ENCODE results near the gene OR6P1.

The OR6P1 gene, protein sequence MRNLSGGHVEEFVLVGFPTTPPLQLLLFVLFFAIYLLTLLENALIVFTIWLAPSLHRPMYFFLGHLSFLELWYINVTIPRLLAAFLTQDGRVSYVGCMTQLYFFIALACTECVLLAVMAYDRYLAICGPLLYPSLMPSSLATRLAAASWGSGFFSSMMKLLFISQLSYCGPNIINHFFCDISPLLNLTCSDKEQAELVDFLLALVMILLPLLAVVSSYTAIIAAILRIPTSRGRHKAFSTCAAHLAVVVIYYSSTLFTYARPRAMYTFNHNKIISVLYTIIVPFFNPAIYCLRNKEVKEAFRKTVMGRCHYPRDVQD

DNA sequence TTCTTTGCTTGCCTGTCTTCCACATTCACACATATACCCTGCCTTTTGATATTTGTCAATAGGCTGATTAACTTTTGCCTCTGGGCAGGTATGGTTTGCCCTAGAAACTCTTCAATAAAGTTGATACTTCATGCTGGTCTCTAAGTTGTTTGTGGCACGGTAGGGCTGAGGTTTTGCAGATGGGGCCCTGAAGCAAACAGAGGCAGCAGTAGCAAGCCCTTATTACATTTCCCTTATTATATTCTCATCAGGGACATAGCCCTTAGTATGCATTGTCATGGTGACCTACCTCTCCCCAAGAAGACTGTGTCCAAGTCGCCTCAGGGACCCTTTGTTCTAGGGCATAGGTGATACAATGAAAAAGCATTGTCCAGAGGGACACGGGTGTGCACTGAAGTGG, at the start of gene OR6P1:
Gene OR6P1 (minus strand): TSS at position 101 of the 400 bp plus-strand sequence. CDS start 6,976 bp downstream, outside the sequence.
- DNase-seq (ENCODE audit: low read depth) = no peak

GRCh38 chr1:158613764-158614163, 43.4 kb upstream of the OR6P1 start:
- DNase-seq (ENCODE audit: low read depth) = no peak

DNA sequence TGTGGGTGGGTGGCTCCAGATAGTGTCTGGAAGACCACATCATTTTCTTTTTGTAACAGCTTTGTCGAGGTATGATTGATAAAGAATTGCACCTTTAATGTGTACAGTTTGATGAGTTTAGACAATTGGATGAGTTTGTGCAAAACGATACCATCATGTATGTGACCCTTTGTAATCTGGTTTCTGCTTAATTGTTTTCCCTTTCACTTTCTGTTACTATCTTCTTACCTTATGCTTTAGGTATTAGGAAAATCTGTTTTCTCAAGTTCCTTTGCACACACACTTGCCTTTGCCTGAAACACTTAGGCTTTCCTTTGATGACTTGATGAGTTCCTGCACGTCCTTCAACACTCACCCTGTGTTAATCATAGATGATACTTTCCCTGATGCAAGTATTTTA, 41.5 kb upstream of the OR6P1 start:
- DNase-seq (ENCODE audit: low read depth) = no peak

DNA sequence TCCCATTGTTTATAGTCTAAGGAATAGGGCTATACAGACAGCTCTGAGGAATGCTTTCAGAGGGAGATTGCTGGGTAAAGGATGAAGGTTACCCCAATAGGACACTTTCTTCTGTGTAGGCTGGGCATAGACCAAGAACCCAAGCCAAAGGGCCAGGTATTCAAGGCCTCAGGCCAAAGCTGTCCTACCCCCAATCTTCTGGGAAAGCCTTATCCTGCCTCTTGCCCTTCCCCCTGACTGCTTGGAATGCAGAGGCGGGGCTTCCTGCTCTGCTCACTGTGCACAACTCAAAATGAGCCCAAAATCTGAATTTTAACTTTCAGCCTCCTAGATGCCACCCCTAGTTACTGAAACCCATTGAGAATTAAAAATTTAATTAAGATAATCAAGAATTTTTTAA, 36.9 kb upstream of the OR6P1 start:
- no peak for DNase-seq (ENCODE audit: low read depth)

DNA sequence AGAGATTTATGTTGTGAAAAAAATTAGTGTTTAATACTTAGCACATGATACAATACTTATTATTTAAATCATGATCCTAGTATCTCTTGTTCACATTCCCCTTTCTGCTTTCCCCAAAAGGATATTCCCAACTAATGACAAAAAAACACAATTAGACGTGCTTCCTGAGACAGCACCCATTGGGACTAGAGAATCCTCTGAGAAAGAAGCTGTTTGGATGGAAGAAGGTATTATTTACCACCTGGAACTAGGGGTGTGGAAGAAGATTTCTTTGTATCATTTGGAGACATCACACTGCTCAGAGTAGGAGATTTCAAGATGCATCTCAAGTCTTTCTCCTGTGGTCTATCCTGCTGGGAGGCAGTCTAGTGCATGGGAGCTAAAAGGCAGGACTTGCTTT, 34.6 kb upstream of the OR6P1 start, which contains the start of gene OR10Z1:
Gene OR10Z1 (plus strand): TSS at position 301 of the 400 bp plus-strand sequence. CDS start 1,171 bp downstream, outside the sequence.
- no peak for DNase-seq (ENCODE audit: low read depth)

GRCh38 chr1:158600735-158601134, 30.4 kb upstream of the OR6P1 start:
- no peak for DNase-seq (ENCODE audit: low read depth)

DNA sequence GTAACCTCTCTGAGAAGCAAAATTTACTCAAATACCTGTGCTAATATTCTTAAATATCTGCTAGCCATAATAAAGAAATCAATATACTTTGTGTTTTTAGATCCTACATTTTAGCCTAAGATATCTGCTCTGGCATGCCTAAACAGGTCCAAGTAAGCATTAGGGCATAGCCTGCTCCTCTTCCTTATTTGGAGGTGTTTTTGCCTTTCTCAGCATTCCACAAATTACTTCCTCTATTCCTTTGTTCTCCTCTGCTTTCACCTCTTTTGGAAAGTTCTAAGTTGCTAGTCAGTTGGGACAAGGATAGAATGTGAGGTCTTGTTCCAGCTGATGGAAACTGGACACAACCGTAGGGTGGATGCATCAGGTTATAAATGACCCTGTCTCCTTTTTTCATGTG, 16.6 kb upstream of the OR6P1 start:
- DNase-seq (ENCODE audit: low read depth) = no peak

GRCh38 chr1:158583962-158584361, 13.6 kb upstream of the OR6P1 start:
- no peak for DNase-seq (ENCODE audit: low read depth)

DNA sequence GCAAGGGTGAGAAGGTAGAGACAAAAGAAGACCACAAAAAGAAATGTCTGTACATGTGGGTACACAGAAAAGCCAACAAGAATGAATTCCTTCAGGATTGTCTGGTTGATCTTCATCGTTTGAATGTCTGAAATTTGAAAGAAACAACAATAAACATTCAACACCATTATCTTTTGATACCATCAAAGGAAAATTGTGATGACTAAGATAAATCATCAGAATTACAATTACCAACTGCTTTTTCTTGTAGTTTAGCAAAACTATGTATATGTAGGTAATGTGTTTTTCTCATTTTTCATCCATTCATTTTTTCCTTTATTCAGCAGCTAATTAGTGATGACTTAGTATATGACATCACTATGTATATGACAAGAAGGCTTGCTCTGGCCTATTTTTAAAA, 9.4 kb upstream of the OR6P1 start, which contains the start of gene OR10X1:
Gene OR10X1 (minus strand): TSS at position 167 of the 400 bp plus-strand sequence. CDS start 0 bp downstream, at position 167.
- no peak for DNase-seq (ENCODE audit: low read depth)

DNA sequence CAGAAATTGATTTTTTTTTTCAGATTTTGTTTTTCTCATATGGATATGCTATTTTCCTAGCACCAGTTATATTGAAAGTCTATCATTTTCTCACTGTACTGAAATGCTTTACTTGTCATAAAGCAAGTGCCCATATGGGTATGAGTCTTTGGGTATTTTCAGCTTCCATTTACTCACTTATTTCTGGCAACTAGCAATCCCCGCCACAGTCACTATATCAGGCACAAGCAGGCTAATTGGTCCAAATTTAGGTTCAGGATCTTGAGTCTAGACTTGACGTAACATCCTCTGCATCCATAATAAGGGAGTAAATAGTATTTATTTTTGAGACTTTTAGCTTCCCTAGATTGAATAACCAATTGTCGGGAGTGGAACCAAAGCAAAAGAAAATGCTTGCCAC, 7.2 kb upstream of the OR6P1 start:
- DNase-seq (ENCODE audit: low read depth) = no peak

DNA sequence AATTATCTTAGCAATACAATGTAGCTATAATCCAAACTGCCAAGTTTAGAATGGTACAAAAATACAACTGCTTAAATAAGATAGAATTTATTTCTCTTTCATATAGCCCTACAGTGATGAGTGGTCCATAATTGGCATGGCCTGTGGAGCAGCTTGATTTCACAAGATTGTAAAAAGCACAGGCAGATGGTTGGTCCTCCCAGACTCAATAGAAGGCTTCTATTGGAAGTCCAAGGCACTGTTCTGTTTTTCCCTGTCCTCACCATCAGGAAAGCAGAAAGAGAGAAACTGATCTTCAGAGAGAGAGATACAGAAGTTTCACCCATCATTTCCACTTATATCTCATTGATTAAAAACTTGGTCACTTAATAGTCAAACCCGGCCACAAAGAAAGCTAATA, 1.8 kb upstream of the OR6P1 start:
- DNase-seq (ENCODE audit: low read depth) = no peak

GRCh38 chr1:158564608-158565007, 5.8 kb downstream of the OR6P1 start:
- no peak for DNase-seq (ENCODE audit: low read depth)

DNA sequence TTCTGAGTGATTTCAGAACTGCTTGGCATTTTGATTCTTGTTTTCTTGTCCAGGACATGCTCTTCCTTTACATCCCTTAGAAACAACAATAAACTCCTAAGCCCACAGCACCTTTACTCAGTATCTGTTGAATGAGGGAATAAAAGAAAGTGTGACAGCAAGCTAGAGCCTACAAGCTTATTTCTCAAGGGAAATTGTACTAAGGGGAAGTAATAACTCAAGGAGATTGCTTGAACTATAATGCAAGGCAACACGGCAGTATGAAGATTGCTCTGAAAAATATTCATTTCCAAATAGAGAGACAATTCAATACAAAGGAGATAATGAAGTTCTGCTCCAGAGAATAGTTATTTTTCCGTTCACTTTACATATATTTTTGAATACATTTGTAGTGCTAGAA, 6.5 kb downstream of the OR6P1 start:
- DNase-seq (ENCODE audit: low read depth) = no peak

DNA sequence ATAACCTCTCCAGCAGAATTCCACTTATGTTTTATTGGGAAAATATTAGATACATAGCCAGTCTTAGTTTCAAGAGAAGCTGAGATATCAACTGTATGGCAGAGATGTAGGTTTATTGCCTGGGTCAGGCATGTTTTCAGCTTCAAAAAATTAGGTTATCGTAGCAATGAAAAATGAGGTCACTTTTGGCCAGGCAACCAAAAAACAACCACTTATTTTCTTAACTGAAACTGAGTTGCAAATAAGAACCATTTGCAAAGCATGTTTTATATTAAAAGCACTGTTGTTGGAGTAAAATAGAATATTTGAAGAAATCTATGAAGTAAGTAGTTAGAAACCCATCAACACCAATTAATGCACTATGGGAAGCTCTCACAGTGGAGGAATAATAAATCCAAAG, 10.7 kb downstream of the OR6P1 start:
- DNase-seq (ENCODE audit: low read depth) = no peak

DNA sequence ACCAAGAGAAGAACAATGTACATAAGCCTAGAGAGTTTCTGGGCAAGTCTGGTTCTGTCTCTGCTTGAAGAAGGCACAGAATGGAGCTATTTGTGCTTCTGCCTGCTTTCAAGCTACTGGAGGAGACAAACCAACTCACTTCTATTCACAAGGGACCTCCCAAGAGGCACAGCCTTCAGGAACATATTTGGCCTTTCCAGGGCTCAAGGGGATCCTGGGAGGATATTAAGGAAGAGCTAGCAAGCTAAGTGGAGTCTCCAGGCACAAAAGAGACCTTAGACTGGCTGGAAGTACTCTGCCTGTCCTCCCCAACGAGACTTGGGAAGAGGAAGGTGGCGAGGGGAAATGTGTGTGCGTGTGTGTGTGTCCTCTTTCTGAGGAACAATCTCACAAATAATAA, 16.0 kb downstream of the OR6P1 start, which contains the start of gene OR6Y1:
Gene OR6Y1 (minus strand): TSS at position 54 of the 400 bp plus-strand sequence. CDS start 6,300 bp downstream, outside the sequence.
- no peak for DNase-seq (ENCODE audit: low read depth)

GRCh38 chr1:158552296-158552695, 18.1 kb downstream of the OR6P1 start:
- DNase-seq (ENCODE audit: low read depth) = no peak

DNA sequence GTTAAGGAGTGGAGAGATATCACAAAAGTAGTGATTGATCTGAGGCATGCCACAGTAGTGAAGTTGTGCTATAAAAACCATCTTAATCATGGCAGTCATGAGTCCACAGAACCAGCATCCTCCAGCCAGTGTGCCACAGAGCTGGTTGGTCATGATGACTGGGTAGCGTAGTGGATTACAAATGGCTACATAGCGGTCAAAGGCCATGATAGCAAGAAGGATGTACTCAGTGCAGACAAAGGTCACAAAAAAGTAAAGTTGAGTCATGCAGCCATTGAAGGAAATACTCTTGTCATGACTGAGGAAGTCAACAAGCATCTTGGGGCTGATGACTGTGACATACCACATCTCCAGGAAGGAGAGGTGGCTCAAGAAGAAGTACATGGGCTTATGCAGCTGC, 22.8 kb downstream of the OR6P1 start:
- no peak for DNase-seq (ENCODE audit: low read depth)

DNA sequence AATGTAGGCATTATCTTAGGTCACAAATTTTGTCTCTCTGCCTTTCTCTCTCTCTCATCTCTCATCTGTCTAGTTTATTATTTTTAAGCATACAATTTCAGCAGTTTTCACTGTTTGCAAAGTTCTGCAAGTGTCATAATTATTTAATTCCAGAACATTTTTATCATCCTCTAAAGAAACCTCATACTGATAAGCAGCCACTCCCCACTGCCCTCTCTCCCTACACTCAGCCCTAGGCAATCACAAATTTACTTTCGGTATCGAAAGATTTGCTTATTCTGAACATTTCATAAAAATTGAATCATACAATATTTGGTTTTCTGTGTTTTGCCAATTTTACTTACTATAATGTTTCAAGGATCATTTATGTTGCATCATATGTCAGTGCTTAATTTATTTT, 32.8 kb downstream of the OR6P1 start:
- no peak for DNase-seq (ENCODE audit: low read depth)

DNA sequence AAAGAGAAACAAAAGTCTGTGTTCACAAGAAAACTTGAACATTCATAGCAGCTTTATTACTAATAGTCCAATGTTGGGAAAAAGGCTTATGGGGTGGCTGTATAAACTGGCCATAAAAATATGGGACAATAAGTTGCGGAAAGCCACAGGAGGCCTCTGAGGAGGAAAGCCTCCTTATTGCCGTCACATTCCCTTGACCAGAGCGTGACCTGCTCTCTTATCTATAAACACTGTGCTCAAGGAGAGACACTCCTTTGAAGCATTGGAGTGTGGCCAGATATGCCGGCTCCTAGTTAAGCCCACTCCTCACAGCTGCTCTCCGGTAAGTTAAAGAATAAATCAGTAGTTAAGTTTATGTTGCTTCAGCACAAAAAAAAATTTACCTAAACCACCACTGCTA, 35.9 kb downstream of the OR6P1 start:
- DNase-seq (ENCODE audit: low read depth) = no peak

GRCh38 chr1:158527190-158527815, 43.1 kb downstream of the OR6P1 start:
- DNase-seq (ENCODE audit: low read depth) = no peak

GRCh38 chr1:158521666-158522058, 48.7 kb downstream of the OR6P1 start:
- DNase-seq (ENCODE audit: low read depth) = no peak

DNA sequence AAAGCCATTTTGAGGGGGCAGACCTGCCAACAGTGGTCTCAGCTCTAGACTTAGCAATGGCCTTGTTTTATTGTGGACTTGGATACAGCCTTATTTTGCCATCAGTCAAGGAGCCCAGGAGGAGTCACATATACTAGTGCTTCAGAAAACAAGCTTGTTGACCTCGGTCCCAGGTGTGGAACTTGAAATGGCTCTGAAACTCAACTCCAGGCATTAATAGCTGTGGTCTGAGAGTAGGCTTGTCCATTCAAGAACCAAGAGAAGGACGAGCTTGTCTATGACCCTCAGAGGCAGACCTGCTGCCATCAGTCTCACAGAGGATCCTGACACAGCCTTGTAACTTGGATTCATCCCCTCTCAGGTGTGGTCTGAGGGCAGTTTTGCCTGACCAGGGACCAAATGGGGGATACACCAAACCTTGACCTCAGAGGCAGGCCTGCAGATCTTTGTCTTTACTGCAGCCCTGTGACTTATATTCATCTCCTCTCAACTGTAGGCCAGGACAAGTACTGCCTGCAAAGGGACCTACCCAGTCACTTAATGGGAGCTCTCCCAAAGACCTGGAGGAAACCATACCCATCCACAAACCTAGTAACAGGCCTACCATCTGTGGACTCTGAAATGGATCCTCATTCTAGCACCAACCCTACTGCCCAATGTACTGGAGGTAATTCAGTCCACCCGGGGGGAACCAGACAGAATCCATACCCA, 49.3 kb downstream of the OR6P1 start:
- DNase-seq (ENCODE audit: low read depth) = no peak

DNA sequence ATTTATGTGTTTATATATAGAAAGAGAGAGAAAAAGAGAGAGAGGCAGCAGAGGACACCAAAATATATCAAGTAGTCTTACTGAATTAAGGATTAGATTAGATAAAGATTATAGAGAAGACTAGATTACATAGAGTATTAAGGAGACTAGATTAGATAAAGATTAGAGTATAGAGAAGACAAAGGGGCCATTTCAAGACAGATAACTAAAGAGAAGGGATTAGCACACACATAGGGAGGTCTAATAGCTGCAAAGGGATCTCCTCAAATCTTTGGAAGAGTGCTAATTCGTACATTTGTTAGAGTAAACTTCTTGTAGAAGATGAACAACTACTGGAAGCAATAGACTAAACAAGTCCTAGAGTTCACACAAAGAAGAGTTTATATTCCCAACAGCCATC, 50.4 kb downstream of the OR6P1 start:
- DNase-seq (ENCODE audit: low read depth) = no peak
